Glutamatergic neuron (in vitro differentiated cells): ENCODE results near the gene KLLN. TPM values are rescaled to one million over a fixed set of nuclear protein-coding genes. Genes with fewer than 3 reads are reported as not detected.
A peak's percentile ranks its signal among the peaks of the same experiment; 100 is the strongest.
"Not testable (repeated sequence)": the region's sequence is repeated elsewhere in the genome, so short reads cannot be mapped to it uniquely, and the experiment has no call there.

Experiments
- DNase-seq: peaks from one replicate; pipeline ENCODE4 v3.0.0; 2022
- H3K27ac Mint-ChIP-seq: one replicate; pipeline ENCODE4 v1.8.0; 2020; ENCODE audit warnings: mild to moderate bottlenecking, mixed read lengths, inconsistent platforms; ENCODE audit not compliant: unreplicated experiment
- H3K27me3 Mint-ChIP-seq: one replicate; pipeline ENCODE4 v1.8.0; 2020; ENCODE audit warnings: mild to moderate bottlenecking, moderate library complexity, mixed read lengths, inconsistent platforms; ENCODE audit not compliant: unreplicated experiment
- H3K36me3 Mint-ChIP-seq: one replicate; pipeline ENCODE4 v1.8.0; 2020; ENCODE audit warnings: mild to moderate bottlenecking, mixed read lengths, inconsistent platforms; ENCODE audit not compliant: unreplicated experiment
- H3K4me1 Mint-ChIP-seq: one replicate; pipeline ENCODE4 v1.8.0; 2020; ENCODE audit warnings: mild to moderate bottlenecking, low read depth, mixed read lengths, inconsistent platforms; ENCODE audit not compliant: unreplicated experiment
- H3K4me3 Mint-ChIP-seq: one replicate; pipeline ENCODE4 v1.8.0; 2020; ENCODE audit warnings: mild to moderate bottlenecking, mixed read lengths, inconsistent platforms; ENCODE audit not compliant: unreplicated experiment
- H3K9me3 Mint-ChIP-seq: one replicate; pipeline ENCODE4 v1.8.0; 2020; ENCODE audit warnings: mild to moderate bottlenecking, moderate library complexity, mixed read lengths, inconsistent platforms; ENCODE audit not compliant: unreplicated experiment
- CTCF ChIP-seq: fragments of 200-600 bp; sonication (generic); IDR thresholded peaks from one replicate; pipeline ENCODE4 v1.5.0; 2021; ENCODE audit not compliant: partially characterized antibody, unreplicated experiment
- total RNA-seq: library from RNA; stranded (reverse); fragmentation: NEBNext Ultra II Directional; extraction: Animal tissue kit (Norgen Biotek cat#: 25700); gene quantifications from one replicate; pipeline ENCODE4 v1.2.1, GENCODE V29; 2021; ENCODE audit not compliant: unreplicated experiment

KLLN gene
- total RNA-seq, 1 donor from 2014 or later, result 0.27 TPM

GRCh38 chr10:87865241-87865881 is 2.0 kb upstream of the KLLN start:
- Mint-ChIP-seq H3K27me3 (peaks cover 13% of the 10 kb centered on the region), H3K9me3 (peaks cover 23% of the 10 kb centered on the region), H3K36me3 (peaks cover 5% of the 10 kb centered on the region), H3K27ac (peak overlapping the region; percentile 98), H3K4me3 (peak overlapping the region; percentile 100), H3K4me1 (peaks cover 21% of the 10 kb centered on the region)
- DNase-seq, result no peak
- no peak for TF ChIP-seq CTCF

GRCh38 chr10:87864496-87865059 is 1.2 kb upstream of the KLLN start:
- Mint-ChIP-seq H3K4me1 (peaks cover 21% of the 10 kb centered on the region), H3K27ac (peak overlapping the region; percentile 98)
- no peak for DNase-seq

GRCh38 chr10:87863951-87864495 is 690 bp upstream of the KLLN start:
- H3K4me1 Mint-ChIP-seq, result peaks cover 21% of the 10 kb centered on the region
- peaks cover 13% of the 10 kb centered on the region for H3K27me3 Mint-ChIP-seq
- peak overlapping the region; percentile 100 for H3K4me3 Mint-ChIP-seq
- H3K9me3 Mint-ChIP-seq, result peaks cover 23% of the 10 kb centered on the region
- H3K36me3 Mint-ChIP-seq, result not testable (repeated sequence)
- peak; percentile 71 for DNase-seq
- H3K27ac Mint-ChIP-seq, result peak overlapping the region; percentile 98

More at GRCh38 chr10:87864496-87865059, 1.2 kb upstream of the KLLN start:
- Mint-ChIP-seq H3K4me3 (peak overlapping the region; percentile 100), H3K27me3 (peaks cover 13% of the 10 kb centered on the region), H3K36me3 (peaks cover 5% of the 10 kb centered on the region), H3K9me3 (peaks cover 23% of the 10 kb centered on the region)
- no peak for TF ChIP-seq CTCF

GRCh38 chr10:87862679-87863052 is 667 bp downstream of the KLLN start:
- Mint-ChIP-seq H3K36me3 (peaks cover 5% of the 10 kb centered on the region), H3K4me1 (peaks cover 14% of the 10 kb centered on the region), H3K9me3 (peaks cover 23% of the 10 kb centered on the region), H3K27ac (peak overlapping the region; percentile 93), H3K4me3 (peak overlapping the region; percentile 96), H3K27me3 (peaks cover 13% of the 10 kb centered on the region)
- no peak for DNase-seq
- TF ChIP-seq CTCF, result no peak

- Mint-ChIP-seq H3K9me3 (peaks cover 23% of the 10 kb centered on the region), H3K27ac (peak overlapping the region; percentile 93), H3K4me1 (peaks cover 12% of the 10 kb centered on the region), H3K4me3 (peak overlapping the region; percentile 96), H3K36me3 (peaks cover 5% of the 10 kb centered on the region), H3K27me3 (peaks cover 13% of the 10 kb centered on the region)
- peak; percentile 98 for DNase-seq
- no peak for TF ChIP-seq CTCF
Measured at GRCh38 chr10:87861953-87862678, 1.2 kb downstream of the KLLN start.
